ENCODE data around the gene PTPRN2.

The PTPRN2 gene

GRCh38 chr7:157832866-157833607 lies 754.6 kb downstream of the PTPRN2 start:
- H3K27ac ChIP-seq = no peak overlapping the region
- H2AFZ ChIP-seq = no peak overlapping the region
- no peaks in the 10 kb centered on the region for H3K79me2 ChIP-seq
- H3K27me3 ChIP-seq (ENCODE audit: control insufficient read depth, insufficient read depth, low read length) = no peaks in the 10 kb centered on the region
- no peak for TF ChIP-seq CTCF (IDR thresholded peaks at IDR 0.05)
- no peak overlapping the region for H3K4me2 ChIP-seq (ENCODE audit: low read length)
- H3K9me3 ChIP-seq (ENCODE audit: control insufficient read depth, low read length) = no peaks in the 10 kb centered on the region
- H3K9ac ChIP-seq = no peak overlapping the region
- no peaks in the 10 kb centered on the region for H3K36me3 ChIP-seq (ENCODE audit: control insufficient read depth, insufficient read depth, low read length)
- no peaks in the 10 kb centered on the region for H3K4me1 ChIP-seq
- no peak overlapping the region for H3K4me3 ChIP-seq (ENCODE audit: low read depth, low read length)

GRCh38 chr7:157832421-157832820 lies 755.2 kb downstream of the PTPRN2 start:
- Histone ChIP-seq H3K79me2 (no peaks in the 10 kb centered on the region), H2AFZ (no peak overlapping the region), H3K36me3 (ENCODE audit: control insufficient read depth, insufficient read depth, low read length) (no peaks in the 10 kb centered on the region), H3K27me3 (ENCODE audit: control insufficient read depth, insufficient read depth, low read length) (no peaks in the 10 kb centered on the region), H3K4me3 (ENCODE audit: low read depth, low read length) (no peak overlapping the region), H3K4me1 (no peaks in the 10 kb centered on the region), H3K4me2 (ENCODE audit: low read length) (no peak overlapping the region), H3K9ac (no peak overlapping the region), H3K9me3 (ENCODE audit: control insufficient read depth, low read length) (no peaks in the 10 kb centered on the region), H3K27ac (no peak overlapping the region)
- TF ChIP-seq CTCF (IDR thresholded peaks at IDR 0.05) = no peak

GRCh38 chr7:157832006-157832405 lies 755.6 kb downstream of the PTPRN2 start:
- H3K9me3 ChIP-seq (ENCODE audit: control insufficient read depth, low read length) = no peaks in the 10 kb centered on the region
- H3K4me2 ChIP-seq (ENCODE audit: low read length) = no peak overlapping the region
- H3K27ac ChIP-seq = no peak overlapping the region
- H3K4me1 ChIP-seq = no peaks in the 10 kb centered on the region
- TF ChIP-seq CTCF (IDR thresholded peaks at IDR 0.05) = no peak
- no peaks in the 10 kb centered on the region for H3K36me3 ChIP-seq (ENCODE audit: control insufficient read depth, insufficient read depth, low read length)
- H3K4me3 ChIP-seq (ENCODE audit: low read depth, low read length) = no peak overlapping the region
- H3K27me3 ChIP-seq (ENCODE audit: control insufficient read depth, insufficient read depth, low read length) = no peaks in the 10 kb centered on the region
- H2AFZ ChIP-seq = no peak overlapping the region
- no peaks in the 10 kb centered on the region for H3K79me2 ChIP-seq
- no peak overlapping the region for H3K9ac ChIP-seq

GRCh38 chr7:157831143-157831905 lies 756.3 kb downstream of the PTPRN2 start:
- Histone ChIP-seq H3K9ac (no peak overlapping the region), H3K36me3 (ENCODE audit: control insufficient read depth, insufficient read depth, low read length) (no peaks in the 10 kb centered on the region), H3K9me3 (ENCODE audit: control insufficient read depth, low read length) (no peaks in the 10 kb centered on the region), H3K27me3 (ENCODE audit: control insufficient read depth, insufficient read depth, low read length) (no peaks in the 10 kb centered on the region), H3K4me2 (ENCODE audit: low read length) (no peak overlapping the region), H3K79me2 (no peaks in the 10 kb centered on the region), H2AFZ (no peak overlapping the region), H3K4me1 (no peaks in the 10 kb centered on the region), H3K4me3 (ENCODE audit: low read depth, low read length) (no peak overlapping the region), H3K27ac (no peak overlapping the region)
- no peak for TF ChIP-seq CTCF (IDR thresholded peaks at IDR 0.05)

Data from parathyroid adenoma (tissue), 2 donors.